Measurements from ENCODE around the gene OCEL1. TPM values are rescaled to one million over a fixed set of nuclear protein-coding genes. Genes with fewer than 3 reads are reported as not detected.

The OCEL1 gene
- total and polyA plus RNA-seq, 10 of the 15 experiments (the other 5 are each of a cell fraction or from before 2014, with no cell fraction given) = 2.8 to 18.2 (median 7.4) TPM

GRCh38 chr19:17266975-17267788, 41.2 kb downstream of the OCEL1 start, which contains the start of gene BABAM1 (continued):
- TF ChIP-seq E4F1 (IDR thresholded peaks at IDR 0.05; ENCODE audit: borderline replicate concordance, partially characterized antibody) (peak; percentile 56), ASH2L (IDR thresholded peaks at IDR 0.05; ENCODE audit: borderline replicate concordance, low read depth) (no peak), MTA2 (IDR thresholded peaks at IDR 0.05; ENCODE audit: low read depth) (no peak), ZNF24 (IDR thresholded peaks at IDR 0.05) (no peak), TAF1 (IDR thresholded peaks at IDR 0.05; ENCODE audit: borderline replicate concordance, low read depth, low read length) (peak; percentile 95), PAX5 (IDR thresholded peaks at IDR 0.05; ENCODE audit: borderline replicate concordance, low read depth, low read length) (no peak), MAX (IDR thresholded peaks at IDR 0.05; ENCODE audit: low read depth, low read length) (no peak), ZSCAN29 (IDR thresholded peaks at IDR 0.05) (no peak), CHD1 (IDR thresholded peaks at IDR 0.05; ENCODE audit: low read depth, low read length) (no peak), SRF (IDR thresholded peaks at IDR 0.05; ENCODE audit: low read depth in 2 of 2, low read length in 2 of 2) (peak in 1 of 2 experiments; percentile 64; a peak in 1 of 4 replicates), ETV6 (conservative IDR thresholded peaks at IDR 0.05 in 1 of 2, IDR thresholded peaks at IDR 0.05 in 1 of 2; ENCODE audit: borderline replicate concordance in 1 of 2, low read depth in 1 of 2) (no peak), MEF2A (IDR thresholded peaks at IDR 0.05; ENCODE audit: insufficient read depth, low read depth, low read length) (no peak), FOS (IDR thresholded peaks at IDR 0.05; ENCODE audit: borderline replicate concordance, extremely low read depth, insufficient read length) (peak; percentile 96), MTA3 (IDR thresholded peaks at IDR 0.05; ENCODE audit: borderline replicate concordance, low read length) (no peak), RAD21 (IDR thresholded peaks at IDR 0.05; ENCODE audit: insufficient read depth, low read depth, low read length) (no peak), USF2 (IDR thresholded peaks at IDR 0.05; ENCODE audit: borderline replicate concordance, low read depth, low read length) (no peak; the same call in 1 of the 2 replicates), SUPT20H (IDR thresholded peaks at IDR 0.05; ENCODE audit: borderline replicate concordance, control insufficient read depth, low read depth, low read length) (no peak), JUND (IDR thresholded peaks at IDR 0.05; ENCODE audit: low read depth, low read length) (no peak), CBX3 (IDR thresholded peaks at IDR 0.05; ENCODE audit: borderline replicate concordance, low read depth) (no peak), ZNF274 (IDR thresholded peaks at IDR 0.05; ENCODE audit: insufficient read depth, insufficient read length) (no peak), FOXK2 (IDR thresholded peaks at IDR 0.05) (no peak), PML (IDR thresholded peaks at IDR 0.05; ENCODE audit: low read length) (peak; percentile 70; the same call in 1 of the 2 replicates), ZNF622 (IDR thresholded peaks at IDR 0.05) (no peak), HDAC2 (IDR thresholded peaks at IDR 0.05) (0 out of 2 replicates have a peak, but pooled peaks have one; percentile 65), TCF7 (IDR thresholded peaks at IDR 0.05; ENCODE audit: borderline replicate concordance) (no peak), ATF2 (IDR thresholded peaks at IDR 0.05; ENCODE audit: low read length) (no peak), TCF12 (IDR thresholded peaks at IDR 0.05; ENCODE audit: low read depth, low read length) (no peak)
